ENCODE measurements around the gene VAV3. TPM values are rescaled to one million over a fixed set of nuclear protein-coding genes. Genes with fewer than 3 reads are reported as not detected.

Gene VAV3
- polyA plus RNA-seq, 3 donors, result 5.4 to 9.2 (median 9.0) TPM

DNA sequence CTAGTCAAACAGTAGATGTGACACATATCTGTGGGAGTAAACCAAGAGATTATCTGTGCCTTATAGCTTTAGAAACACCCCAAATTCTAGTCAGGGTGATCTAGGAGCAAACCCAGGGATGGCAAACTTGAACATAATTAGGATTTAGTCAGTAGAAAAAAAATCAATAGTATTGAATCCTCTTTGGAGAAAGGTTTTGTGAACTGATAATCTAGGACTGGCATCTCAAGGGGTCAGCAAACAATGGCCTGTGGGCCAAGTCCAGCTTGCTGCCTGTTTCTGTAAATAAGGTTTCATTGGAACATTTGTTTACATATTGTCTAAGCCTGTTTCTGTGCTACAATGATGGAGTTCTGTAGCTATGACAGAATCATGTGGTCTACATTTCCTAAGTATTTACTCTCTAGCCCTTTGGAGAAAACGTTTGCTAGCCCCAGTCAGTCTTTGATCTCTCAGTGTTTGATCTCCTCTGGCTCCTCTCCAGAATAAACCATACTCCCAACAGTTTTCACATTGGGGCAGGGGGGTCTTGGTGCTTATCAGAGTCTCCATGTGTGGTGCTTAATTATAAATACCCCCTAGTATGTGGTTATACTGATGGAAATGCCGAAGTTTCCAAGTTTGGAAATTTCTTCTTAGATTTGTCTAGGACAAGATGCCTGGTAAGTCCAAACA lies 438.3 kb downstream of the VAV3 start:
- no peak overlapping the region for H3K4me3 Mint-ChIP-seq
- H3K36me3 Mint-ChIP-seq, result no peaks in the 10 kb centered on the region
- H3K27ac Mint-ChIP-seq, result no peak overlapping the region
- Histone ChIP-seq H3K4me2 (replicated peaks; ENCODE audit: extremely low read depth, low read length, poor library complexity, severe bottlenecking) (no peak overlapping the region), H3K4me1 (ENCODE audit: control insufficient read depth in 1 of 2, insufficient read depth in 2 of 2, low read length in 2 of 2) (no peaks in the 10 kb centered on the region), H2AFZ (ENCODE audit: insufficient read depth, low read depth, low read length, poor library complexity, severe bottlenecking) (no peak overlapping the region), H3K79me2 (ENCODE audit: insufficient read depth, low read length) (no peaks in the 10 kb centered on the region), H4K20me1 (ENCODE audit: insufficient read depth, low read length) (no peaks in the 10 kb centered on the region), H3K4me3 (replicated peaks in 1 of 3; ENCODE audit: low read depth in 2 of 3, low read length in 3 of 3) (no peak overlapping the region), H3K27me3 (ENCODE audit: control insufficient read depth in 2 of 2, insufficient read depth in 2 of 2, low read length in 2 of 2) (peaks cover 0 to 2% of the 10 kb centered on the region in 2 donors), H3K9ac (ENCODE audit: insufficient read depth, low read length, poor library complexity, severe bottlenecking) (no peak overlapping the region), H3K36me3 (replicated peaks in 1 of 2; ENCODE audit: control insufficient read depth in 1 of 2, insufficient read depth in 2 of 2, low read length in 2 of 2) (no peaks in the 10 kb centered on the region), H3K9me3 (replicated peaks in 1 of 2; ENCODE audit: control insufficient read depth in 1 of 2, insufficient read depth in 1 of 2, low read length in 2 of 2) (no peaks in the 10 kb centered on the region), H3K27ac (ENCODE audit: low read depth in 1 of 2, low read length in 2 of 2) (no peak overlapping the region)
- DNase-seq, result no peak
- TF ChIP-seq, protein P1, sequence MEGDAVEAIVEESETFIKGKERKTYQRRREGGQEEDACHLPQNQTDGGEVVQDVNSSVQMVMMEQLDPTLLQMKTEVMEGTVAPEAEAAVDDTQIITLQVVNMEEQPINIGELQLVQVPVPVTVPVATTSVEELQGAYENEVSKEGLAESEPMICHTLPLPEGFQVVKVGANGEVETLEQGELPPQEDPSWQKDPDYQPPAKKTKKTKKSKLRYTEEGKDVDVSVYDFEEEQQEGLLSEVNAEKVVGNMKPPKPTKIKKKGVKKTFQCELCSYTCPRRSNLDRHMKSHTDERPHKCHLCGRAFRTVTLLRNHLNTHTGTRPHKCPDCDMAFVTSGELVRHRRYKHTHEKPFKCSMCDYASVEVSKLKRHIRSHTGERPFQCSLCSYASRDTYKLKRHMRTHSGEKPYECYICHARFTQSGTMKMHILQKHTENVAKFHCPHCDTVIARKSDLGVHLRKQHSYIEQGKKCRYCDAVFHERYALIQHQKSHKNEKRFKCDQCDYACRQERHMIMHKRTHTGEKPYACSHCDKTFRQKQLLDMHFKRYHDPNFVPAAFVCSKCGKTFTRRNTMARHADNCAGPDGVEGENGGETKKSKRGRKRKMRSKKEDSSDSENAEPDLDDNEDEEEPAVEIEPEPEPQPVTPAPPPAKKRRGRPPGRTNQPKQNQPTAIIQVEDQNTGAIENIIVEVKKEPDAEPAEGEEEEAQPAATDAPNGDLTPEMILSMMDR (IDR thresholded peaks at IDR 0.05), result no peak
- H3K9me3 Mint-ChIP-seq, result no peaks in the 10 kb centered on the region
- peaks cover 13% of the 10 kb centered on the region for H3K4me1 Mint-ChIP-seq
- WGBS (ENCODE audit: insufficient coverage), result no CpG with 5 or more reads among the region's 2 CpGs
- H3K27me3 Mint-ChIP-seq (ENCODE audit: low read depth in 3 of 3), result peaks cover 1 to 2% (median 2%) of the 10 kb centered on the region in 3 donors
- intact Hi-C loops (cut with micrococcal nuclease), result no loop called here

DNA sequence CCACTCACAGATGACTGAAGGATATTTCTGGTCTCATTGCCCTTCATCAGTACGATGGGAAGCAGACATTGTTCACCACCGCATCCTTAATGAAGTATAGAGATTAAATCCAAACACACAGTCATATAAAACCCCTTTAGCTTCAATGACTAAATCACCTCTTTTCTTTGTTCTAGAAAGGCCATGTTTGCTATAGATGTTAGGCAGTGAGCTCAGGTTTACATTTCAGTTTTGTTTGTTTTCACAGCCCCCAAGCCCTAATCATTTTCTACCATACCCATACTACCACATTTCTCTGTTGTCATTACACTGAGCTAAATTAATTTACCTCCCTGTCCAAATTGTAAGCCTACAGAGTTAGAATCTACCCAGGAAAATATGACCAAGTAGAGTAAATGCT lies 439.0 kb downstream of the VAV3 start:
- no peak overlapping the region for H3K27ac ChIP-seq (ENCODE audit: low read depth in 1 of 2, low read length in 2 of 2)
- no peak overlapping the region for H2AFZ ChIP-seq (ENCODE audit: insufficient read depth, low read depth, low read length, poor library complexity, severe bottlenecking)
- no peaks in the 10 kb centered on the region for H3K36me3 Mint-ChIP-seq
- DNase-seq, result no peak
- WGBS (ENCODE audit: insufficient coverage), result no CpG with 5 or more reads among the region's 2 CpGs
- intact Hi-C loops (cut with micrococcal nuclease), result no loop called here
- no peaks in the 10 kb centered on the region for H3K79me2 ChIP-seq (ENCODE audit: insufficient read depth, low read length)
- H3K9me3 ChIP-seq (replicated peaks in 1 of 2; ENCODE audit: control insufficient read depth in 1 of 2, insufficient read depth in 1 of 2, low read length in 2 of 2), result no peaks in the 10 kb centered on the region
- peaks cover 0 to 2% of the 10 kb centered on the region in 2 donors for H3K27me3 ChIP-seq (ENCODE audit: control insufficient read depth in 2 of 2, insufficient read depth in 2 of 2, low read length in 2 of 2)
- H3K9me3 Mint-ChIP-seq, result peaks cover 0 to 3% (median 0%) of the 10 kb centered on the region in 7 donors
- no peak overlapping the region for H3K27ac Mint-ChIP-seq
- H3K4me3 Mint-ChIP-seq, result no peak overlapping the region
- peaks cover 13% of the 10 kb centered on the region for H3K4me1 Mint-ChIP-seq
- H4K20me1 ChIP-seq (ENCODE audit: insufficient read depth, low read length), result no peaks in the 10 kb centered on the region
- no peak overlapping the region for H3K9ac ChIP-seq (ENCODE audit: insufficient read depth, low read length, poor library complexity, severe bottlenecking)
- H3K4me3 ChIP-seq (replicated peaks in 1 of 3; ENCODE audit: low read depth in 2 of 3, low read length in 3 of 3), result no peak overlapping the region
- H3K4me1 ChIP-seq (ENCODE audit: control insufficient read depth in 1 of 2, insufficient read depth in 2 of 2, low read length in 2 of 2), result no peaks in the 10 kb centered on the region
- H3K27me3 Mint-ChIP-seq (ENCODE audit: low read depth in 3 of 3), result peaks cover 1 to 2% (median 2%) of the 10 kb centered on the region in 3 donors
- TF ChIP-seq, protein P1 (IDR thresholded peaks at IDR 0.05), result no peak
- H3K4me2 ChIP-seq (replicated peaks; ENCODE audit: extremely low read depth, low read length, poor library complexity, severe bottlenecking), result no peak overlapping the region
- H3K36me3 ChIP-seq (replicated peaks in 1 of 2; ENCODE audit: control insufficient read depth in 1 of 2, insufficient read depth in 2 of 2, low read length in 2 of 2), result no peaks in the 10 kb centered on the region

Measured in CD14-positive monocyte (primary cell).